Kasumi-1 (cell line): Measurements from ENCODE around the gene SFXN3.

Experiments
- DNase-seq, 2 experiments: peaks; one replicate each; lab custom pipeline; 2025; lab: John Stamatoyannopoulos, UW

The SFXN3 gene

GRCh38 chr10:101072923-101073322 is 41.9 kb downstream of the SFXN3 start:
- DNase-seq: no peak

GRCh38 chr10:101073631-101074030 is 42.6 kb downstream of the SFXN3 start:
- no peak for DNase-seq

GRCh38 chr10:101075775-101076174 is 44.7 kb downstream of the SFXN3 start:
- no peak for DNase-seq

GRCh38 chr10:101076630-101077029 is 45.6 kb downstream of the SFXN3 start:
- no peak for DNase-seq

- DNase-seq: no peak
Observed at GRCh38 chr10:101079874-101080273, 48.8 kb downstream of the SFXN3 start.

GRCh38 chr10:101080933-101081931 is 50.2 kb downstream of the SFXN3 start:
- DNase-seq: peak in 1 of 2 experiments; percentile 23

- DNase-seq: no peak
Observed at GRCh38 chr10:101085846-101086245, 54.8 kb downstream of the SFXN3 start.

- no peak for DNase-seq
Observed at GRCh38 chr10:101087376-101087775, 56.3 kb downstream of the SFXN3 start.

- no peak for DNase-seq
Observed at GRCh38 chr10:101087965-101088364, 56.9 kb downstream of the SFXN3 start.

- DNase-seq: no peak
Observed at GRCh38 chr10:101089520-101090299, 58.7 kb downstream of the SFXN3 start.

- no peak for DNase-seq
Observed at GRCh38 chr10:101090597-101090996, 59.6 kb downstream of the SFXN3 start.
